HTR-8/SVneo (cell line): ENCODE measurements around the gene CD99.
"Not testable (repeated sequence)": the region's sequence is repeated elsewhere in the genome, so short reads cannot be mapped to it uniquely, and the experiment has no call there.

Experiments
- DNase-seq: peaks from one replicate; pipeline ENCODE4 v3.0.0; 2011; ENCODE audit warnings: low spot score, mixed read lengths; ENCODE audit not compliant: insufficient read length
- FAIRE-seq: peaks from 2 replicates; lab custom pipeline; 2011; peaks lifted over from hg19 to GRCh38; lab: Jason Lieb, UNC

CD99 gene

GRCh38 chrX:2718821-2719220 lies 27.7 kb downstream of the CD99 start:
- DNase-seq: no peak
- FAIRE-seq: no peak

GRCh38 chrX:2719774-2720447 lies 28.8 kb downstream of the CD99 start:
- FAIRE-seq (no peak), DNase-seq (no peak)

- DNase-seq (no peak), FAIRE-seq (no peak)
Measured at GRCh38 chrX:2723286-2723879, 32.3 kb downstream of the CD99 start.

- FAIRE-seq, DNase-seq: not testable (repeated sequence)
Measured at GRCh38 chrX:2727264-2727663, 36.2 kb downstream of the CD99 start.

- DNase-seq (no peak), FAIRE-seq (no peak)
Measured at GRCh38 chrX:2732076-2732475, 41.0 kb downstream of the CD99 start.

- DNase-seq (no peak), FAIRE-seq (no peak)
Measured at GRCh38 chrX:2732649-2733048, 41.6 kb downstream of the CD99 start.

GRCh38 chrX:2733286-2733685 lies 42.2 kb downstream of the CD99 start:
- DNase-seq: no peak
- no peak for FAIRE-seq

GRCh38 chrX:2735270-2735669 lies 44.2 kb downstream of the CD99 start:
- FAIRE-seq (no peak), DNase-seq (no peak)

- no peak for FAIRE-seq
- no peak for DNase-seq
Measured at GRCh38 chrX:2740672-2741071, 49.6 kb downstream of the CD99 start.

GRCh38 chrX:2741386-2741785 lies 50.3 kb downstream of the CD99 start:
- FAIRE-seq (no peak), DNase-seq (no peak)

- FAIRE-seq, DNase-seq: not testable (repeated sequence)
Measured at GRCh38 chrX:2746250-2746649, 55.2 kb downstream of the CD99 start.

- no peak for DNase-seq
- FAIRE-seq: no peak
Measured at GRCh38 chrX:2748171-2748814, 57.2 kb downstream of the CD99 start.

- DNase-seq (no peak), FAIRE-seq (no peak)
Measured at GRCh38 chrX:2748815-2749188, 57.7 kb downstream of the CD99 start.

- no peak for FAIRE-seq
- DNase-seq: no peak
Measured at GRCh38 chrX:2751291-2751690, 60.2 kb downstream of the CD99 start.

- not testable (repeated sequence) for FAIRE-seq, DNase-seq
Measured at GRCh38 chrX:2751874-2752300, 60.8 kb downstream of the CD99 start, which contains the start of gene XG. TSS of gene XG (plus strand) at chrX:2752040. CDS start at chrX:2752275, 235 bp downstream.

- not testable (repeated sequence) for DNase-seq
- FAIRE-seq: peak; percentile 87
Measured at GRCh38 chrX:2752441-2752840, 61.3 kb downstream of the CD99 start.

- DNase-seq: not testable (repeated sequence)
- FAIRE-seq: peak; percentile 89
Measured at GRCh38 chrX:2755163-2755715, 64.1 kb downstream of the CD99 start.

GRCh38 chrX:2756548-2756947 lies 65.5 kb downstream of the CD99 start:
- FAIRE-seq (no peak), DNase-seq (no peak)

GRCh38 chrX:2761246-2761645 lies 70.2 kb downstream of the CD99 start:
- DNase-seq: no peak
- peak; percentile 81 for FAIRE-seq

- DNase-seq, FAIRE-seq: not testable (repeated sequence)
Measured at GRCh38 chrX:2762671-2763070, 71.6 kb downstream of the CD99 start.
